ENCODE results near the gene CITED4.

CITED4 gene

DNA sequence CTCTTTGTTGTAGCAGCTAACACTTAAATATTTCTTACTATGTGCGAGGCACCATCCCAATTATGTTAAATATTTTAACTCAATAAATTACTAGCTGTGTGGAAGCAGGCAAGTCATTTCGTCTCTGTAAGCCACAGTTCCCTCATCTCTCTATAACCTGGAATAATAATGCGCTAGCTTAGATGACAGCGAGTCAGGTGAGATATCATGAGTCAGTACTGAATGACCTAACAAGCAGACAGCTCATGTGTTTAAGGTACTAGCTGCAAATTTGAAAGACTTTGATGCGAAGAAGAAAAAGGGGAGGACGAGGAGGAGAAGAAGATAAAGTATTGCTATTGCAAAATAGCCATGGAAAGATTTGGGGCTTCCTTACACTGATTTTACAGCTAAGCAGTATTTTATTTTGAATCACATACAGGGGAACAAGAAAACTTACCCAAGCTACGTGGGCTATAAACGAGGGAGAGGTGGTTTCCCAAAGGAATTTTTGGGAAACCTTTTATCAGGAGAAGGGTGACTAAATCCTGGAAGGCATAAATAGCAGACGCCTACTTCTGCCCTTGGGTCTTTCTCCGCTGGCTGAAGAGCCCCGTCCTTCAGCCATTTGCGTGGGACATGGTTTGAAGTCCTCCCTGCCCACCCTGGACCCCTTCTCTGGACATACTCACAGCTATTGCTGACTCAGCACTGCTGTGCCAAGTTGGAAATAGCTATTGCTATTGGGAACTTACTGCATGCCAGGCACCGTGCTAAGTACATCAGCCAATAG lies 8.9 kb downstream of the CITED4 start:
- DNase-seq (ENCODE audit: low read depth) = no peak

DNA sequence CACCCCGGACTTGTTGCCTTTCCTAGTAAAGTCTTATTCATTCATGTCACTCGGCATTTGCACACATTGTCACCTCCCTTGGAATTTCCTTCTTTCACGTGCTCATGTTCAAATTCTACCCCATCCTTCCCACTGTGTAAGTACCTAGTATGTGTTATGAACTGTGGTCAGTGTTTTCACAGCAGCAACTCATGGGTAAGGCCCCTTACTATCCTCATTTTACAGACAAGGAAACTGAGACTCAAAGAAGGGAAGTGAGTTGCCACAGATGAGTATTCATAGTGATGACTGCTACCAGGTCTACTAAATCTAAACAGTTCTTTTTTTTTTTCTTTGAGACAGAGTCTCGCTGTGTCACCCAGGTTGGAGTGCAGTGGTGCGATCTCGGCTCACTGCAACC lies 10.5 kb downstream of the CITED4 start:
- no peak for DNase-seq (ENCODE audit: low read depth)

DNA sequence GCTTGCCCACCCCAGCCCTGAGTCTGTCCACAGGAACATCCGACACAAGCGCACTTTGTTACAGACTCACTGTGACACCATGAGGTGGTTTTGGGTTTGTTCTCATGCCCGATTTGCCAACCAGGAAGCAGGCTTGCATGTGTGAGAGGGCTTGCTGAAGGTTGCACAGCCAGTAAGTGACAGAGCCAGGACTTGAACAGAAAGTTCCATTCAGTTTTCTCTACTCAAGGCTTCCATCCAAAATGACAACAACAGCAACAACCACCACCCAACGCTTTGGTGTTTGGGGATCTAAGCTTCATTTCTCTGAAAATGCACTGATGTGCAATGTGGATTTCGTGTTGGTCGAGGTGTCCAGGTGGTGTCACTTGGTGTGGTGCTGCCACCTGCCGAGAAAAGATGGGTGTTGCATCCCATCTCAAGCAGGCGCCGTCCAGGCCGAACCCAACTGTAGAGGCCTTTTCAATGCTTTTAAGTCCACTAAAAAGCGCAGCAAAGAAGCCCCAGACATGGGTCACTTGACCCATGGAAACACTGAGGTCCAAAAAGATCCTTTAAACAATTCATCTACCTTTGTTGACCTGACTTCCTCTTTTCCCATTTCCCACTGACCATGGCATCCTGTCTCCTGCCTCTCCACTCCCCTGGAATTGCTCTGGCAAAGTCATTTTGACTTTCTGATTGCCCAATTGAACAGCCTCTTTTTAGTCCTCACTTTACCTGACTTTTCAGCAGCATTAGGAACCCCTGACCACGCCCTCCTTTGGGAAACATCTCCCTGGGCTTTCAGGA lies 12.2 kb downstream of the CITED4 start:
- DNase-seq (ENCODE audit: low read depth) = peak; percentile 66

DNA sequence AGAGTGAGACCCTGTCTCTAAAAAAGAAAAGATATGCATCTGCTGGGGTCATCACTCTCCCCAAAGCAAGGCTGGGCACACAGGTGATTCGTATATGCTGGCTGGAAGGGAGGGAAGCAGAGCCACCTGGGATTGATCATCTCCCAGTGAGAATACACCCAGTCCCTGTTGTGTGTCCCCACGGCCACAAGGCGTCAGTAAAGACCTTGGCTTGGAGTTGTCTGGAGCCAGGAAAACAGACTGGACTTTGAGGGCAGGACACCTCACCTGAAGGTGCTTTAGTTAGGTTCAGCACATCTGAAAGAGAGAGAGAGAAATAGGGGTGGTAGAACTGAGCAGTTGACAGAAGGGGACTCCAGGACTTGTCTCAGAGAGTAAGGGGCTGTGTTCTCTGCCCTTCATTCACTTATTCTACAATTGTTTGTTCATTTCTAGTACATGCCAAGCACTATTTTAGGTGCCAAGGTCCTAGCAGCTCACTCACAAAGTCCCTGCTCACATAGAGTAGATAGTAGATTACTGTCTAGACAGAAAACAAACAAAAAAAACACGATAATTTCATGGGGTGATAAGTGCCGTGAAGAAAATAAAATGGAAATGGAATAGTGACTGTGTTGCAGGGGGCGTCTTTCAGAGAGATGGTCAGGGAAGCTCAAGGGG lies 13.5 kb downstream of the CITED4 start:
- no peak for DNase-seq (ENCODE audit: low read depth)

DNA sequence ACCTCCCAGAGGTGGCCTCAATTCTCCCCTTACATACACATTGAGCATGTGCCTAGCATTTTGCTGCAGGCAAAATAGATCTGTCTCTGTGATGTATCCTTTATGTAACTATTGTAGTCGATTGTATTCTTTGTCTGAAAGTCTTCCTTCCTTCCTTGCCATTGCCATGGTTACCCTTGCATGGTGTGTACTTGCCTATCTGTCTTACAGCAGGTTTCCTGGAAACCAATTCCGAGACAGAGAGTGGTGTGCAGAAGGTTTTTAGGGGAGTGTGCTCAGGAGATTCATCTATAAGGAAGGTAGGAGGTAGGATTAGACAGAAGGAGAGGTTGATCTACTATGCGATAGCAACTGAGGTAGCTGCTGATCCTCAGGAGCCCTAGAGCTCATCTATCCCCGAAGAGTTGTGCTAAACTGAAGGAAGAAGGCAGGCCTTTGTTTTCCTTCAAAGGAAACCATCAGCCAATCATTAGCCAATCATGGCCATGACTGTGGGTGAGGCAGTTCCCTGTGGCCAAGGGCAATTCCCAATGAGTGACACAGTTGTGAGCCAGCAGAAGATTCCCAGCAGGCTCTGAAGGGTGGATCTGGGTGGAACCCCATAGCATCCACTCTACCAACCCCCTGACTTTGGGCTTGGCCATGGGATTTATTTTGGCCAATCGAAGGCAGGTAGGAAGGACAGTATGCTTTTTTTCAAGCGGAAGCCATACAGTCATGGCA lies 15.0 kb downstream of the CITED4 start:
- DNase-seq (ENCODE audit: low read depth) = no peak

DNA sequence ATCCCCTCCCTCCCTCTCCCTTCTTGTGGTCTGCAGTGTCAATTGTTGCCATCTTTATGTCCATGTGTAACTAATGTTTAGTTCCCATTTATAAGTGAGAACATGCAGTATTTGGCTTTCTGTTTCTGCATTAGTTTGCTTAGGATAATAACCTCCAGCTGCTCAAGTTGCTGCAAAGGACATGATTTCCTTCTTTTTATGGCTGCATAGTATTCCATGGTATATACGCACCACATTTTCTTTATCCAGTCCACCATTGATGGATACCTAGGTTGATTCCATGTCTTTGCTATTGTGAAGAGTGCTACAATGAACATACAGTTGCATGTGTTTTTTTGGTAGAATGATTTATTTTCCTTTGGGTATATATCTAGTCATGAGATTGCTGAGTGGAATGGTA lies 16.3 kb downstream of the CITED4 start:
- no peak for DNase-seq (ENCODE audit: low read depth)

DNA sequence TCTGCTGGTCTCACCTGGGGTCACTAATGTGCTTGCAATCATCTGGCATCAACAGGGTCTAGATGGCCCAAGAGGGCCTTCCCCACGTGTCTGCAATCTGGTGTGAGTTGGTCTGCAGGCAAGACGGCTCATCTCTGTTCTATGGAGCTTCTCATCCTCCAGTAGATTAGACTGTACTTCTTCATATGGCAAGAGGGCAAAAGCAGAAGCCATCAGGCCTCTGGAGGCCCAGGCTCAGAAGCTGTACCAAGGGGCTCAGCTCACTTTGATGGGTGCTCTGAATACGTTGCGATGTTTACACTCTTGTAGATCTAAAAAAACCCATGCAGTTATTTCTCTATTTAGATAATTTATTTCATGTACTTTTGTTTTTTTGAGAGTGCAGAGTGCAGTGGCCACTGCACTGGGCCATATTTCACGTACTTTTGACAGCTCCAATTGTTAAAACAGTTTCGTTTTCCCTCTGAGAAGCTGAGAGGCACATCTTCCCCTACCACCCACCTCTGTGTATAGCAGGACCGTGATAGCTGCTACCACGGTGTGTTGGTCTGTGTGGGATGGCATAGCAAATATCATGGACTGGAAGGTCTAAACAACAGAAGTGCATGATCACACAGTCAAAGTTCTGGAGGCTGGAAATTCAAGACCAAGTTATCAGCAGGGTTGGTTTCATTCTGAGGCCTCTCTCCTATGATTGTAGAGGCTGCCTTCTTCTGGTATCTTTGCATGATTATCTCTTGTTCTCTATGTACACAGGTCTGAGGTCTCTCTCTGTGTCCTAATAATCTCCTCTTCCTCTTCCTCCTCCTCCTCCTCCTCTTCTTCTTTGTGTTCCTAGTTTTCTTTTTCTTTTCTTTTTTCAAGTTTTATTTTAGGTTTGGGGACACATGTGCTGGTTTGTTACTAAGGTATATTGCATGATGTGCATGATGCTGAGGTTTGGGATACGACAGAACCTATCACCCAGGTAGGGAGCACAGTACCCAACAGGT lies 17.0 kb downstream of the CITED4 start:
- DNase-seq (ENCODE audit: low read depth) = no peak

DNA sequence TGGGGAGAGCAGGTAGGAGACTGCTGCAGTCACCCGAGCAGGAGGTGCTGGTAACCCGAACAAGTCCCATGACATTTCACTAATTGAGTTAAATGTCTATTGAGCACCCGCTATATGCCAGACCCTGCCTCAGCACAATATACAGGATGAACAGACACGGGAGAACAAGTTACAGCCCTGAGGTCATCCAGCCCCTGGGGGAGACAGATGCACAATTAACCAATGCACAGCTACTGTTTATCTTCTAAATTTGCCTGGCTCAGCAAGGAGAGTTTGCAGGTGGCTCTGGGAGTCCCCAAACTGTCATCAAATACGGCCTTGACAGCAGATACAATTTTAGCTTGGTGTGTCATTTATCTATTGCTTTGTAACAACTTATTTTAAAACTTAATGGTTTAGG lies 18.1 kb downstream of the CITED4 start:
- DNase-seq (ENCODE audit: low read depth) = no peak

DNA sequence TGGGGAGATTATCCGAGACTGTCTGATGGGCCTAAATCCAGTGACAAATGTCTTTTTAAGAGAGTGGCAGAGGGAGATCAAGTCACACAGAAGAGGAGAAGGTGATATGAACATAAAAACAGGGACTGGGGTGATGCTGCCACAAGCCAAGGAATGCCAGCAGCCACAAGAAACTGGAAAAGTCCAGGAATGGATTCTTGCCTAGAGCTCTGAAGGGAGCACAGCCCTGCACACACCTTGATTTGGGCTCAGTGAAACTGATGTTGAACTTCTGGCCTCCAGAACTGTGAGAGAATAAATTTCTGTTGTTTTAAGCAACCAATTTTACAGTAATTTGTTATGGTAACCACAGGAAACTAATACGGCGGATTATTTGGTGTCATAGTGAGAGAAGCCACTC lies 19.5 kb downstream of the CITED4 start:
- DNase-seq (ENCODE audit: low read depth) = no peak

DNA sequence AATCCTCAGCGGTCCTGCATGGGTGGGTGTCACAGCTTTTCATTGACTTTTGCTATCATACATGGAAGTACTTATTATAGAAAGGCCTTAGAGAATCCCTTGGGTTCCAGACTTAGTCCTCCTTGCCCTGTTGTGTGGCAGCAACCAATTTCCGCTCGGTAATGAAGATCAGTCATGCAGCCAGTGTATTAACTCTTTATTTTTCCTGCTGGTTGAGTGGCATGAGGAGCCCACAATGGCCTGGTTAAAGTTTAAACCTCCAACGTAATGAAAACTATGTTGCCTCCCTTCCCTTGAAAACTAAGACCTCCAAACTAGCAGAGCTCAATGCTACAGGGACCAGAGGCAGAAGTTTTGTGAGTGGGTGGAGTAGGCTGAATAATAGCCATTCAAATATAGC lies 20.0 kb downstream of the CITED4 start:
- DNase-seq (ENCODE audit: low read depth) = no peak

DNA sequence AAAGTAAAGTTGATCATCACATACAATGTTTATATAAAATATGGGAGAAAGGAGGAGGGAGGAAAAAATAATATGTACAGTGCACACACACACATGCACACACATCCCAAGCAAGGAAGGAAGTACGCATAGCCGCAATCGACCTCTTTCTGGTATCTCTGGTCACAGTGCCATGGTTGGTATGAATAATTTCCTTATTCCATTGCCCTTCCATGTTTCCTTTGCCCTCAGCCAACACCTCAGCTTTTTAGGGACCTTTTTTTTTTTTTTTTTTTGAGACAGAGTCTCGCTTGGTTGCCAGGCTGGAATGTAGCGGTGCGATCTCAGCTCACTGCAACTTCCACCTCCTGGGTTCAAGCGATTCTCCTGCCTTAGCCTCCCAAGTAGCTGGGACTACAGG lies 20.6 kb downstream of the CITED4 start:
- DNase-seq (ENCODE audit: low read depth) = no peak

DNA sequence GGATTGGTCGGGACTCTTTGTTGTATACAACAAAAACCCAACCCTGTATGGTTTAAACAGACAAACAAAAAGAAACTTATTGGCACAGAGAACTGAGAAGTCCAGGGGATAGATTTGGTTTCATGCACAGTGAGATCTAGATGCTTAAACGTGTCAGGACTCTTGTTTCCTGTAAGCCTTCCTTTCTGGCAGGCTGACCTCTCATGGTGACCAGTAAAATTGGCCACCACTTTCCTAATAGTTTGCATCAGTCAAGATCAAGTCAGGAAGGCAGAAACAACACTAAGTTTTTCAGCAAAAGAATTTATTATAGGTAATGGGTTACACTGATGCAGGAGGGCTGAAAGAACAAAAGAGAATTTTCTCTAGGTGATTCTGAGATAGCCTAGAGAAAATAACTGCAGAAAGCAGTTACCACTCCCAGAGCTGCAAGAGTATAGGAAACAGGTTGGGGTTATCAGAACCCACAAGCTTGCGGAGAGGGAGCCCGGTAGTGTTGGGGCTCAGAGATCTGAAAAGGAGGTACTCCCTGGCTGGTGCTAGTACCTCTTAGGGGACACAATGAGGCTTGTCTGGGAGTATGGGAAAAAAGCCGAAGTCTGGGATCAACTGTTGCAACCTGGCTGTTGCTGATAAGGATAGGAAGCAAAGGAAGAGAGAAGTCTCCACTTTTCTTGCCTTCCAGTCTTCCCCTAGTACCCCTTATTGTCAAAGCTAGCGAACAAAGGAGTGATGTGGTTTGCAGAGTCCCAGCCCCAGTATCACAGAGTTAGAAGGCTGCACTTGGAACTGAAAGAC lies 21.4 kb downstream of the CITED4 start:
- DNase-seq (ENCODE audit: low read depth) = no peak

DNA sequence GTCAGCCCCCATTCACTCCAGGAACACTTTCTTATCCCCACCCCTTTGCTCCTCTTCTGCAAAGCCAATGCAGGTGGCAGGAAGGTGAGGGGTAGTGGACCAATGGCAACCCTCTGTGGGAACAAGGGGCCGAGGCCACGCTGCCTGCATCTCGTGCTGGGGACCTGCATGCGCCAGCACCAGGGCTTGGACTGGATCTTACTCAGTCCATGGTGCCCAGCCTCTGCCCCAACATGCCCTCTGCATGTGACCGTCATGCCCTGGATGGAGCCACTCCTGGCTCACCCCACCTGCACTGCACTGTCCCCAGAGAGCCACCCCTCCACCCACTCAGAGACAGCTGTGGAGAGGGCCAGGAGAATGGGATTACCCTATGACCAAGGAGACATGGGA lies 22.2 kb downstream of the CITED4 start:
- DNase-seq (ENCODE audit: low read depth) = no peak

DNA sequence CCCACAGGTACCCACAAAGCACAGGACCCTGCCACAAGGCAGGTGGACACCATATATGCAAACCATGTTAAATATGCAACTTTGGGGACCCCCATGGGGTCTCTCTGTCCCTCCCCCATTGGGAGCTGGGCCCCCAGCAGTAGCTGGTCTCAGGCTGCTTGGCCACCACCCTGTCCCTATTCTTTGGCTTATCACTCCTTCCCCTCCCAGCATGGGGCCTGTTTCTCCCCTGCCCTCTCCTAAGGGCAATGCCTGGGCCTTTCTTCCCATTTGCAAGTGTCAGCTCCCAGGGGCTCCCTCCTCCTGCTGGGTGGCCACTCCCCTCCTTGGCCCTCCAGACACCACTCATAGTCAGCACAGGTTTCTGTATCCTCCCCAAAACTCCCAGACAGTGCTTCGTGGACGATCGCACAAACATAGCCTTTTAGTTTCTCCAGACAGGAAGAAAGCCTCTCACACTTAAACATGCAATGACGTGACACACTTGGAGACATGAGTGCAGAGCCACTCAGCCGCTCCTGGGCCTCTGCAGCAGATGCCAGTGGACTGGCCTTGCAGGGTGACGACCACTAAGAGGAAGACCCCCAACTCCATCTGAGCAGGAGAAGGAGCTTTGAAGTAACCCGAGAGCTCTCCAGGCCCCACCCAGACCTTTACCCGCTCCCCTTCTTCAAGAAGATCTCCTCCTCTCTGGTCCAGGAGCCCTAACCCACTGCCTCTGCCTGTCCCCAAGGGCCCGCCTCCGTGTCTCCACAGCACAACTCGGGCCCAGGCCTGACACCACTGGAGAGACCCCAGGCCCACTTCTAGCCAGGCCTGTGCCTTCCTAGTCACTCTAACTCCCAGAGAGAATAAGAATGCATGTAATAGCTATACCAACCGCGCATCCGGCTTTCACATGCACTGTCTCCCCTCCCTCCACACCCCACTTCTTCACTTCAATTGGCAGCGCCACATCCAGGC lies 22.9 kb downstream of the CITED4 start:
- no peak for DNase-seq (ENCODE audit: low read depth)

DNA sequence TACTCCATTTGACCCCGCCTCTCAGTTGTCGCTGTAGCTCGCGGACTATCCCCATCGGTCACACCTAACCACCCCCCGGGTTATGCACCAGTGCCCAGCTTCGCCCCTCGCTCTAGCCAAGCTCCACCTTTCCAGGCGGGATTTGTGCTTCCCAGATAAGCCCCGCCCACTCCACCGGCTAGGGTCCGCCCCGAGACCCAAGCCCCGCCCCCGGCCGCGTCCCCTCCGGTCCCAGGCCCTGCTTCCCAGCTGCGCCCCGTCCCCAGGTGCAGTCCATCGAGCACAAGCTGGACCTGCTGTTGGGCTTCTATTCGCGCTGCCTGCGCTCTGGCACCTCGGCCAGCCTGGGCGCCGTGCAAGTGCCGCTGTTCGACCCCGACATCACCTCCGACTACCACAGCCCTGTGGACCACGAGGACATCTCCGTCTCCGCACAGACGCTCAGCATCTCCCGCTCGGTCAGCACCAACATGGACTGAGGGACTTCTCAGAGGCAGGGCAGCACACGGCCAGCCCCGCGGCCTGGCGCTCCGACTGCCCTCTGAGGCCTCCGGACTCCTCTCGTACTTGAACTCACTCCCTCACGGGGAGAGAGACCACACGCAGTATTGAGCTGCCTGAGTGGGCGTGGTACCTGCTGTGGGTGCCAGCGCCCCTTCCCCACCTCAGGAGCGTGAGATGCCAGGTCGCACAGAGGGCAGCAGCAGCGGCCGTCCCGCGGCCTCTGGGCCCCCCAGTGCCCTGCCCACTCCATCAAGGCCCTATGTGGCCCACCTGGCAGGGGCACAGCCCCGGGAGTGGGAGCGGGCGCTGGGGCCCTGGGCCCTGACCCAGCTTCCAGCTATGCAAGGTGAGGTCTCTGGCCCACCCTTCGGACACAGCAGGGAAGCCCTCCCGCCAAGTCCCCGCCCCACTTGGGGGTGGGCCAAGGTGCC lies 23.9 kb downstream of the CITED4 start:
- no peak for DNase-seq (ENCODE audit: low read depth)

DNA sequence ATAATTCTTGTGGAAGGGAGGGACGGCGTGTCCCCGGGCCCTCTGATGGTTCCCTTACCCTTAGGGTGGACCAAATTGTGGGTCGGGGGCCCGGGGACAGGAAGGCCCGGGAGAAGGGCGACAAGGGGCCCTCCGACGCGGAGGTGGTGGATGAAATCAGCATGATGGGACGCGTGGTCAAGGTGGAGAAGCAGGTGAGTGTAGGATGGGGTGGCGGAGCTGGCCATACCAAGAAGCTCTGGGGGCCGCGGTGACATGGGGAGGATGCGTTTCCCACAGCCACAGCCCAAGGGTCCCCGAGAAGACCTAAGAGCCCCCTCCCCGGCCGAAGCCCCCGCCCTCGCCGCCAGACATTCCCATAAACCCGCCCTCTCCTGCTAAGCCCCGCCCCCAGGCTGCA lies 24.6 kb downstream of the CITED4 start:
- no peak for DNase-seq (ENCODE audit: low read depth)

DNA sequence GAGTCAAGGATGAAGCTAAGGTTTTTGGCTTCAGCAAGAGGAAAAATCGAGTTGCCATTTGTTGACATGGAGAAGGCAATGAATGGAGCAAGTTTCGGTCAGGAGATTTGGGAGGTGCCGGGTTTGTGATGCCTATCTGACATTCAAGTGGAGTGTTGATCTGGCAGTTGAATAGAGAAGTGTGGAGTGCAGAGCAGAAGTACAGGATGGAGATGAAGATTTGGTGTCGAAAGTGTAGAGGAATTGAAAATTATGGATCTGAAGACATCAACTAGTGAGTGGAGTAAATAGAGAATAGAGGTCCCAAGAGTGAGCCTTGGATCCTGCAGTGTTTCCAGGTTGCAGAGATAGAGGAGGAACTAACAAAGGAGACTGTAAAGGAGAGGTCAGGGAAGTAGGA lies 25.9 kb downstream of the CITED4 start:
- DNase-seq (ENCODE audit: low read depth) = no peak

DNA sequence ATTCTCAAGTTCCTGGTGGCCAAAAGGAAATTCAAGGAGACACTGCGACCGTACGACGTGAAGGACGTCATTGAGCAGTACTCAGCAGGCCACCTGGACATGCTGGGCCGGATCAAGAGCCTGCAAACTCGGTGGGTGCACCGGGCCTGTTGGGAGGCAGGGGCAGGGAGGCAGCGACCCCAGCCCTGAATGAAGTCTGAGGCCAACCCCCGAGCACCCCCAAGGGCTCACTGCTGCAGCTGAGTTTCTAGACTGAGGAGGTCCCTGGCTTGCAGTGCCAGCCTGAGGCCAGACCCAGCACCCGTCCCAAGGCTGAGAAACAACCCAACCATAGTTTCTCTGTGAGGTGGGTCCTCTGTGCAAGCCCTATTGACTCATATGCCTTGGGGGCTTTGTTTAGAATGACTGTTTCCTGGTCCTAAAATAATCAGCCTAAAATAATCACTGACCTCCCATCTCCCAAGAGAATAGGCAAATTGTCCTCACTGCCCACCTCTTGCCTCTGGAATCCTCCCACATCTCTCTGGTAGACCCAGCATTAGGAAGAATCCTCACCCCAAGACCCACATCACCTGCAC lies 27.1 kb downstream of the CITED4 start:
- no peak for DNase-seq (ENCODE audit: low read depth)
